Measurements from ENCODE around the gene GRM8.

GRM8 gene

DNA sequence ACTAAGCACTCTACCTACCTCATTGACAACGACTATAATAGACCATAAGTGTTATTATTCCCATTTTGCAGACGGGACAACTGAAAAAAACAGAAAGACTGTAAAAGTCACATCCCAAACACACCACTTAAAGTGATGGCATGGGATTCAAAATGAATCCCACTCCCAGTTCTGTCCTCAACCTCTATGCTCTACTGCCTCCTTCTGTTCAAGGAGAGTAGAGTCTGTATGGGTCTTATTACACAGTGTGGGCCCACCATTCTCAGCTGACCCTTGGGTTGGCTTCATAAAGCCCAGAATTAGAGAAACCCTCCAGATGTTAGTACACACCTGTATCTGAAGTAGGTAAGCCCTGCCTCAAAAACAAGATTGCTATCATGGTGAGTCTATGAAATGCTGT is 102.2 kb downstream of the GRM8 start:
- DNase-seq (ENCODE audit: low read depth in 2 of 2), result no peak

DNA sequence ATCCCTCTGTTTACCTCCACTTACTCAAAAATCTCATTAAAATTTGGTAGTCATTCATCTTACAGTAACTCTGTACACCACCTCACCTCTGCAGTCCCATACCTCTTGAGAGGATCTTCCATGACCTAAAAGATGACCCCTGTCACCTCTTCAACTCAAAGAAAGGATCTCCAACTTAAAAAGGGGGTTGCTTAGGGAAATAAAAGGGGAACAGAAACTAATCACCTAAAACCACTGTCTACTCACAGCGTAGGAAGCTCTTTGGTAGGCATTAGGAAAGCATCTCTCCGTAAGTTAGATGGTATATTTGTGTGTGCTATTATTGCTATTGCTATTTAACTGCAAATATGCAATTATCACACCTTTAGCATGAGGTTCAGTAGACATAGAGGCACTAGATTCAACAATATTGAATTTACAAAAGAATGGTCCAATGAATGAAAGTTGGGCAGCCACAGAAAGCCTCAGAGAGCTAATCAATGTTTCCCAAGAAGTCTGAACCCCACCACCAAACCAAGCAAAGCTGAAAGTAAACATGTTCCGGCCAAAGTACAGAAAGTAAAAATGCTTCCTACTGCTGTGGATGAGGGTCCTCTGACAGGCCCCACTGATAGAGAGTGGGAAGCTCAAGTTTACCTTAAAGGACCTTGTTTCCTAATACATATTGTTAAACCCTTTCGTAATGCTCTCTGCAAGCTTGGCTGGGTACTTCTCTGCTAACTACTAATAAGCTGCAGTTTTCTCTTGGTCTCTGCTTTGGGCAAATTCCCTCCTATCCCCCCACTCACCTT is 105.8 kb downstream of the GRM8 start:
- DNase-seq (ENCODE audit: low read depth in 2 of 2), result no peak

DNA sequence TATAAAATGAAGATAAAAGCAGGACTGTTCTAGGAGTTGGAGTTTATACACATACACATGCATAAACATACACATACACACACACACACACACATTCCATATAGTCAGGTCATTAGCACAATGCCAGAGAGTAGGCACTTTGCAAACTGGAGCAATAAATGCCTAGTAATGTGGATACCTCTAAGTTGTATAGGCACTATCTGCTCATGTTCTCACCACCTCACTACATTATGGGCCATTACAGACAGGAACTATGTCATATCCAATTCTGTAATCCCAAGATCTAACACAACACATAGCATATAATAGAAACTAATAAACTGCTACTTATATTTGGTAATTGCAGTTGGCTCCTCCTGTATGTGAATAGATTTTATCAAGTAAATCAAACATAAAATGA is 115.6 kb downstream of the GRM8 start:
- DNase-seq (ENCODE audit: low read depth in 2 of 2), result no peak

DNA sequence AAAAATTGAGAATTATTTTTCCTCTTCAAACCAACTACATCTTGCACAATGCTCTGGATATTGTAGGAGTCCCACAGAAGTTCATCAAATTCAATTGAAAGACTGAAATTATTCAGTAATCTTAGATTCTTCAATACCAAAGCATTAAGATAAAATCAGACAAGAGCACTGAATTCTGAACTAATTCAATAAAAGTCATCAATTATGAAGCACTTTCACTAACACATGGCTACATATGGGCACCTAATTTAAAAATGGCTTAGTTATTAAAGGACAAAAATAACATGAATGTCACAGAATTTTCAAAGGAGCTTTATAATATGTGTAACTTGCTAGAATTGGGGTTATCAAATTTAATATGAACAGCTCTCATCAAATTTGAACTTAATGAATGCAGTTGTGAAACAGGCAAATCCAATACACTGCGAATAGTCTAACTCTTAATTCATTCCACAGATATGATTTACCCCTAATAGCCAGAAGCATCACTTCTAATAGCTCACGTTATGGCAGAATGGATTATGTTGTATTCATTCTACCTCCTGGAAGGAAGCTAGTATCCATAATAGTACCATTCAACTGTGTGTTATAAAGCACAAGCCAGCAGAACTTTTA is 116.8 kb downstream of the GRM8 start:
- DNase-seq (ENCODE audit: low read depth in 2 of 2), result no peak

DNA sequence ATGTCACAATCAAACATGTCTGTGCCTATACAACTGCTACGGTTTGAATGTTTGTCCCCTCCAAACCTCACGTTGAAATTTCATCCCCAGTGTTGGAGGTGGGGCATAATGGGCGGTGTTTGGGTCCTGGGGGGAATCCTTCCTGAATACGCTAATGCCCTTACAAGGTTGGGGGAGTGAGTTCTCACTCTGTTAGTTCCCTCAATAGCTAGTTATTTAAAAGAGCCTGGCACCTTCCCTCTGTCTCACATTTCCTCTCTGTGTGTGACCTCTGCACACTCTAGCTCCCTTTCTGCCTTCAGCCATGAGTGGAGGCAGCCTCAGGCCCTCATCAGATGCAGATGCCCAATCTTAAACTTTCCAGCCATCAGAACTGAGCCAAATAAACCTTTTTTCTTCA is 129.5 kb downstream of the GRM8 start:
- no peak for DNase-seq (ENCODE audit: low read depth in 2 of 2)

DNA sequence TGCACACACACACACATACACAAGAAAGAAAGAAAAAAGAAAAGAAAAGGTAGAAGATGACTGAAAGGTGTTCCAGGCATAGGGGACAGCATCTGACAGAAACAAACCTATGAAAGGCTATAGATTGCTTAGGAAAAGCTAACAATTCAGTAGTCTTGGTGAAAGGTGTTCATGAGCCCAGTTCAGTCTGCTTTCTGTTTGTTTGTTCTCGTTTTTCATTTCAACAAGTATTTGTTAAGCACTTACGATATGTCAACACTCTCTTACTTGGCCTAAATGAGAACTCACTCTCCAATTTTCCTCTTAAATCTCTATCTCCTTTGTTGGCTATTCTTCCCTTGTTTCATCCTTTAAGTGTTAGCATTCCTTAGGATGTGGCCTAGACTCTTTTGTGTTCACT is 133.2 kb downstream of the GRM8 start:
- no peak for DNase-seq (ENCODE audit: low read depth in 2 of 2)

DNA sequence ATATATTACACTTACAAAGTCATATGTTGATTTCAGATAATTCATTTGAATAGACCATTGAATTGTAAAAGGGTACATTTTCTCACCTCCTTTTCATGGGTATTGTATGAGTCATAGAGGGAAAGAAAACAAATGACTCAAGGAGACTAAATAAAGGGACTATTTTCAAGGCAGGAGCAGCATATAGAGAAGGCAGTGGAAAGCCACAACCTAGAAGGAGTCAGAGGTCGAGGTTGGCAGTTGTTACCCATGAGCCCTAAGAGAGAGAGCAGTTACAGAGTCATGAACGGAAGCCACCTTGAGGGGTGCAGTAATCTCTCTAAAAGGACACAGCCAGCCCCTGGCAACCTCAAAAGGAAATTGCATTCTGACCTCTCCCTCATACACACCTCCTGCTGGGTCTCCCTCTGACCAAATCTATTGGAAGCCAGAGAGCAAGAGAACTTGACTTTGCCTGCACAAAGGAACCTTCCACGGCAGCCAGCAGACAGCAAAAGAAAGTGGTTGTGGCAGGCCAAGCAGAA is 137.9 kb downstream of the GRM8 start:
- DNase-seq (ENCODE audit: low read depth in 2 of 2), result no peak

DNA sequence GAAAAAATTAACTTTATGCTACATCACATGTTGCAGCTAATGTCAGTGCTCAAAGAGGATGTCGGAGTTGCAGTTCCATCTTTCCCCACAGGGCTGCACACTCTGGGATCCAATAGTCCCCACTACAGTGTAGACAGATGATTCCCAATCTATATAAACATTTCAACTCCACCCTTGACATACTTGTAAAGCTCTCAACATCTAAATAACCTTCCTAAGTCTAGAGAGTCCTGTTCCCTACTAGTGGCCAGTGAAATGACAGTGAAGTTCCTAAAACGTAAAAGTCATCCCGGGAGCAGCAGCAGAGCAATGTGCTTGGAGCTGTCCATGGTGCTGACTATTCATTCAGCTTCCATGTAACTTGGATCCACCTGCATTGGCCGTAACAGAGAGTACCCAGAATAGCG is 145.1 kb downstream of the GRM8 start:
- DNase-seq (ENCODE audit: low read depth in 2 of 2), result no peak

DNA sequence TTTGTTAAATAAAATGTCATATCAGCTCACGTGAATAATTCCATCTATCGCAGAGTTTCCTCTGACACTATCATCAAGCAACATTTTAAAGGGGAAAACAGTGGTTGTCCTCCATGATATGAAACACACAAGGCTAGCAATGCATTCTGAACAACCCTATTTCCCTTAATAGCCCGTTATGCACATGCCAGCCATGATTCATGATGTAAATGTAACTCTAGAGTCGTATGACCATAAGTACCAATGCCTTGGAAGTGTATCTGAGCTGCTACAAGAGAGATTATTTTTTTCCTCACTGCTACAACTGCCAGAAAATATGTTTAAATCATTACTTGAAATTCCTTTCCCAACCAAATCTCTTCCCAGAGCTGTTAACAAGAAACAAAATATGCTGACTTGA is 159.4 kb downstream of the GRM8 start:
- DNase-seq (ENCODE audit: low read depth in 2 of 2), result no peak

DNA sequence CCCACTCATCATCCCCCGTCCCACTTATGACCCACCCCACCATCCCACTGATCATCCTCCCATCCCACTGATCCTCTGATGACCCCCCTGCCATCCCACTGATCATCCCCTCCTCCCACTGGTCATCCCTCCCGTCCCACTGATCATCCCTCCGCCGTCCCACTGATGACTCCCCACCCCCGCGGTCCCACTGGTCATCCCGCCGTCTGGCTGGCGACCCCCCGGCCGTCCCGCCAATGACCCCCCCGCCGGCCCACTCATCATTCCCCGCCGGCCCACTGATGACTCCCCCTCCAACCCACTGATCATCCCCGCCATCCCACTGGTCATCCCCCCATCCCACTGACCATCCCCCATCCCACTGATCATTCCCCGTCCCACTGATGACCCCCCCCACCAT is 161.1 kb downstream of the GRM8 start:
- DNase-seq (ENCODE audit: low read depth in 2 of 2), result no peak

DNA sequence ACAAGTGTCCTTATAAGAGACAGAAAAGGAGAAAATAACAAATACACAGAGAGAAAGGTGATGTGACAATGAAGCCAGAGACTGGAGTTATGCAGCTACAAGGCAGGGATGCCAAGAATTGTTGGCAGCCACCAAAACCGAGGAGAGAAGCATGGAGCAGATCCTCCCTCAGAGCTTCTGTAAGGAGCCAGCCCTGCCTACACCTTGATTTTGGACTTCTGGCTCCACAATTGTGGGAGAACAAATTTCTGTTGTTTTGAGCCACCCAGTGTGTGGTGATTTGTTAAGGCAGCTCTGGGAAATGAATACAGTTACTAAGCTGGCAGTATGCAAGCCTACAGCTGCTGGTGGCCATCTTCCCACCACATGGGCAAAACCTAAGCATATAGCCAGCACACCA is 163.6 kb downstream of the GRM8 start:
- no peak for DNase-seq (ENCODE audit: low read depth in 2 of 2)

DNA sequence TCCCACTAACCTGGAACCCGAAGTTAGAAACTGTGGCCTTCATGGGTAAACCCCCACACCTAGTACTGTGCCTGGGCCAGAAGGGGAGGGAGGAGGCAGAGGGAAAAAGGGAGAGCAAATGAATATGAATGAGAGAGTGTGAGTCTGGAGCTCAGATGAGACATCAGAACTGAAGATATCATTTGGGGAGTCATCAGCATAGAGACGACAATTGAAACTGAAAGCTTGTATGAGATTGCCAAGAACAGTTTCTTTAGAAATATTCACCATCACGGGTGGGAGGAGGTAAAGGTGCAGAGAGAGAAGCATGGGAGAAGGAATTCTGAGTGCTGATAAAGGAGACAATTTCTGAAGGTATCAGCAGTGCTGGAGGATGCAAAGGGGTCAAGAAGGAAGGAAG is 171.2 kb downstream of the GRM8 start:
- DNase-seq (ENCODE audit: low read depth in 2 of 2), result no peak

DNA sequence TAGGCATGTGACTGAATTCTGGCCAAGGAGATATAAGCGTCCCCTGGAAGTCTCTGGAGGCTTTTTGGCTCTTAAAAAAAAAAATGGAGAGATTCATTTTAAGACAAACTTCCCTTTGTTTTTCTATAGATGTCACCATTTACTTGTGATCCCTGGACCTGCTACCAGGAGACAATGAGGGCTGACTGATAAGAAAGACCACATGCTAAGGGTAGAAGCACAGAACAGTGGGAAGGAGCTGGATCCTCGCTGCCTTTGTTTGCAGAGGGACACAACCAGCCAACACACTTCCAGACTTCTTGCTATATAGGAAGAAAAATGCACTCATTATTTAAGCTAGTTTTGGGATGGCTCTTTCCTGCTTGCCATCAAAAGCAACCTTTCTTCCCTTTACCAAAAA is 172.2 kb downstream of the GRM8 start:
- no peak for DNase-seq (ENCODE audit: low read depth in 2 of 2)

DNA sequence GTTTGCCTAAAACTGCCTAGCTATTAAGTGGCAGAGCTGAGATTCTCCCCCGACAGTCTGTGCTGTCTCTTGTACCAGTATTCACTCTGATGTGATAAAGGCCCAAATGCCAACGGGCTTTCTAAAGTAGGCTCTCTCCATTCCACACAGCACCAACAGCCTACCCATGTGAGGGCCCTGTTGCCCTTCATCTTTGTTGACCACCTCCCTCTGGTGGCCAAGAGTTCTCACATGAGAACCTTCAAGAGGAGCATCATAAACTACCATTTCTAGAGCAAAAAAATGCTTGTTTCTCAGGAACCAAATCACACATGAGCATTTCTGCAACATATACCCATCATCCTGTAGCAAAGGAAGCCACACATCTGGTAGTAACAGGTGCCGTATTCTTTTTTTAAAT is 185.8 kb downstream of the GRM8 start:
- no peak for DNase-seq (ENCODE audit: low read depth in 2 of 2)

DNA sequence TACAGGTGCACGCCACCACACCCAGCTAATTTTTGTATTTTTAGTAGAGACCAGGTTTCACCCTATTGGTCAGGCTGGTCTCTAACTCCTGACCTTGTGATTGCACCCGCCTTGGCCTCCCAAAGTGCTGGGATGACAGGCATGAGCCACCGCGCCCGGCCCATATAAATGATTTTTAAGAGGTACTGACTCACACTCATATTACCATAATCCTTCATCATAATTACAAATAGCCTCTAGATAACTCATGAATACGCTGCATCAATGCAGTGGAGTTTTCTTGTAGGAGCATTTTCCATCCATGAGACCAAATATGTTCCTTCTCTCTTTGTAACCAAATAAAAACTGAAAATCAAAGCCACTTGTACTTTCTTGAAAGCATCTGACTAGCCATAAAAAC is 193.3 kb downstream of the GRM8 start:
- no peak for DNase-seq (ENCODE audit: low read depth in 2 of 2)

DNA sequence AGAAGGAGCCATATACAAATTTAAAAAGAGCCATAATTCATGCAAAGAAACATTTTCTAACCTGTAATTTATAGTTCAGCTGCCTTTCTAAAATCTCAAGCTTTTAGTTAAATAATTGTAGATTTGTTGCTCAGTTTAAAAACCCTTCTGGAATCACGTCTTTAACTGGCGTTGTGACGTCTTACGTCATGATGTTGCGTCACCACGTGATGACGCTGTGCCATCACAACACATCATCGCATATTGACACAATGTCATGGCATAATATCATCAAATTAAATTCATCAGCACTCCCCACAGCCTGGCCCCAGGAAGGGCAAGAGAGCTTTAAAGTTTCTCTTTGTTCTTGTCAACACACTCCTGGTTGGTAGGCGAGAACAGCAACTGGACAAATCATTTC is 194.8 kb downstream of the GRM8 start:
- DNase-seq (ENCODE audit: low read depth in 2 of 2), result no peak

DNA sequence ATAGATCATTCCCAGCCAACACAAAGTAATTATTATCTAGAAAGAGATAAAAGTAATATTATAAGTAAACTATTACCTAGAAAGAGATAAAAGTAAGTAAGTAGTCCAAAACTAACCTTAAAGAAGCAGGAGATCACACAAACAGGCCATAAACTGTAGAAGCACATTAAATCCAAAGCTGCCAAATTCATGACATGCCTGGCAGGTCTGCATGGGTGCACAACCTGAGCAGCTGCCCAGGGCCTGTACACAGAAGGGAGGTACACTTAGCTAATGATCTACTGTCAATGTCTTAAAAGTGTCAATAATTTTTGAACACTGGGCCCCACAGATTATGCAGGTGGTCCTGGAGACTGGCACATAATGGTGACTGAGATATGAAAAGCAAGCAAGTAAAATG is 196.5 kb downstream of the GRM8 start:
- no peak for DNase-seq (ENCODE audit: low read depth in 2 of 2)

DNA sequence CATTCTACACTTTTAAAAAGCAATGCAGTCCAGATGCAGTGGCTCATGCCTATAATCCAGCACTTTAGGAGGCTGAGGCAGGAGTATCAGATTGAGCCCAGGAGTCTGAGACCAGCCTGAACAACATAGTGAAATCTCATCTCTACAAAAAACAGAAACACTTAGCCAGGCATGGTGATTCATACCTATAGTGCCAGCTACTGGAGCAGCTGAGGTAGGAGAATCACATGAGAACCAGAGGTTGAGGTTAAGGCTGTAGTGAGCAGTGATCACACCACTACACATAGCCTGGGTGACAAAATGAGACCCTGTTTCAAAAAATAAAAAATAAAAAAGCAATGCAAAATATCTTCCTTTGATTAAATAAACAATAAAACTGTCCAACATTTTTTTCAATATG is 205.2 kb downstream of the GRM8 start:
- DNase-seq (ENCODE audit: low read depth in 2 of 2), result no peak

DNA sequence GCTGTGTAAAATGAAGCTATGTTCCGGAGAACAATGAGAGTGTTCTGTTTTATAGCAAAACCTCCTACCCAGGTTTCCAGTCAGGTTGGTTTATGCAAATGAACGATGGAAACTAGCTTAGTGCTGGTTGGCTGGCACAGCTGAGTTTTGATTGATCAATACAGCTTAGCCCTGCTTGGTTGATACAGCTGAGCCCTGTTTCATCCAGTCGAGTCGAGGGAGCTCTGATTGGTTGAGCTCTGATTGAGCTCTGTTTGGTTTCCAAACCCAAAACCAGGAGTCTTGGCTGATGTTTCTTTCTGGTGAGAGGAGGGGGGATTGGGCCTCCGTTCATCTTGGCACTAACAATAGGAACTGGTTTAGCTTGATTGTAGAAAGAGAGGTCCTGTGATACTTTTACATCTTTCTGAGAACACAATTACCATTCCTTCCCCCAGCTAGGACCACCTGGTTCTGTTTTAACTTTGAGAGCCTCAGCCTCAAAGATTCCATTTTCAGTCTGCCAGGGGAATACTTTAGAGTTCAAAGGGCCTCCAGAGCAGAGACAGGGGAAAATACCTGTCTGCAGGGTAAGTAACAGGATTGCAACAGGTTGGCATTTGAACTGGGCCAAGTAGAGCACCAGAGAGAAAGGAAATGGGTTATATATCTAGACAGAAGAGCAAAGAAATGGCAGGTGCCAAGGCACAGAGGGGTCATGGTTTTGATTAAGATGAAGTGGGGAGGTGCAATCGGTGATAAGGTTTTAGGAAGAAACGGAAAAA is 210.9 kb downstream of the GRM8 start:
- DNase-seq (ENCODE audit: low read depth in 2 of 2), result no peak

DNA sequence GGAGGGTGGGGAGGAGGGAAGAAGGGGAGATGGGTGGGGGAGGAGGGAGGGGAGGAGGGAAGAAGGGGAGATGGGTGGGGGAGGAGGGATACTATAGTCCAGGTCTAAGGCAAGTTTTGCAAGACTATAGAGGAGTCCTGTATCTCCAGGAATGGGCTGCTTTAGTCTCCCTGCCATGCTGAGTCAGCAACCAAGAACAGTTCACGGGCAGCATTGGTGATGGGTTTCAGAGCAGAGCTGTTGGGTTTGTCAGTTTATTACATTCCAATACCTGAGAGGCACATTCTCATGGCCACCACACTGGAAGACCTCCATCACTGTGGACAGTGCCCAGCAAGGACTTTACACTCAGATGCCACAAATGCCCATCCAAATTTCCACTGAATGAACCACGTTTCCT is 212.7 kb downstream of the GRM8 start:
- no peak for DNase-seq (ENCODE audit: low read depth in 2 of 2)

DNA sequence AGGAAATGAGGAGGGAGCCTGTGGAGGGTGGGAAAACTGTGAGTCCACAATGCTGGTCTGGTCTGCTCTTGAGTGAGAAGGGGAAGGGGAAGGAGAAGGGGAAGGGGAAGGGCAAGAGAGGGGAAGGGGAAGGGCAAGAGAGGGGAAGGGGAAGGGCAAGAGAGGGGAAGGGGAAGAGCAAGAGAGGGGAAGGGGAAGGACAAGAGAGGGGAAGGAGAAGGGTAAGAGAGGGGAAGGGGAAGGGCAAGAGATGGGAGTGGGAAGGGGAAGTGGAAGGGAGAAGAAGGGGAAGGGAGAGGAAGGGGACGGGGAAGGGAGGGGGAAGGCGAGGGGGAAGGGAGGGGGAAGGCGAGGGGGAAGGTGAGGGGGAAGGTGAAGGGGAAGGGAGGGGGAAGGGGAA is 213.2 kb downstream of the GRM8 start:
- no peak for DNase-seq (ENCODE audit: low read depth in 2 of 2)

DNA sequence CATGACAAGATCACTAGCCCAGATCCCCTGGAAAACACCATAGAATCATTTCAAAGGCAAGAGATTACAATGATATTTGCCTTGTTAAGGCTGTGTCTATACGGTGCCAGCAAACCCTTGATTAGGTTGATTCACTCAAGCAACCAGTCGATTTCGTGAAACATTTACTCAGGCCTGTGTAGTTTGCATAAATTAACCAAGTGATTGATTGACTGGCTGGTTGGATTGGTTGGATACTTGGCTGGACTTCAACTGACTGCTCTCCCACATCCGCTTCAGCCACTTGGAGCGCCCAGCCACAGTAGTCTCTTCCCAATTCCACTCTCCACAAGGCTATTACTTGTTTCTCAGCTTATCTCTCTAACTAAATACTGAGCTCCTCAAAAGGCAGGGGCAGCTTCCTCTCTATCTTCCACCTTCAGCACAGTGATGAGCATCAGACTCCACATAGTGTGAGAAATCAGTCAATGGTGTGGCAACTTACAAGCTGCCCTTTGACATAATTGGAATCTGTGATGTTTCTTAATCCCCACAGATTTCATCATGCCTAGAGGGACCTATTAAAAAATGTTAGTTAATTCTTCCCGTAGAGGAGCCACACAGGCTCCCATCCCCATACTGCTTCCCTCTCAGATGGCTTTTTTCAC is 217.4 kb downstream of the GRM8 start:
- DNase-seq (ENCODE audit: low read depth in 2 of 2), result no peak

All from stimulated activated CD8-positive, alpha-beta memory T cell treated with anti-CD3 and anti-CD28 coated beads, Interleukin-7, amount 100 ng/mL, for 1 hour (primary cell).